GM19043 (cell line): ENCODE data around the gene SPPL2A.
"Not testable (repeated sequence)": the region's sequence is repeated elsewhere in the genome, so short reads cannot be mapped to it uniquely, and the experiment has no call there.

Experiments
- ATAC-seq: cut with Tn5 transposase; IDR thresholded peaks from one replicate; pipeline ENCODE4 v1.9.1; 2021; ENCODE audit warnings: low read depth; ENCODE audit not compliant: unreplicated experiment

Gene SPPL2A

DNA sequence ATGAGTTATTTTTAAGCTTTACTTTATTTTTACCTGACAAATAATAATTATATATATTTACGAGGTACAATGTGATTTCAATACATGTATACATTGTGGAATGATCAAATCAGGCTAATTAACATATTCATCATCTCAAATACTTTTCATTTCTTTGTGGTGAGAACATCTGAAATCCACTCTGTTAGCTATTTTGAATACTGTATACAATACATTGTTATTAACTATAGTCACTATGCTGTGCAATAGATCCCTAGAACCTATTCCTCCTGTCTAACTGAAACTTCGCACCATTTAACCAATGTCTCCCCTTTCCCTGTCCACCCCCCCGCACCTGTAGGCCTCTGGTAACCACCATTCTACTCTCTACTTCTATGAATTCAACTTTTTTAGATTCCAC lies 7.9 kb upstream of the SPPL2A start:
- ATAC-seq, result no peak

DNA sequence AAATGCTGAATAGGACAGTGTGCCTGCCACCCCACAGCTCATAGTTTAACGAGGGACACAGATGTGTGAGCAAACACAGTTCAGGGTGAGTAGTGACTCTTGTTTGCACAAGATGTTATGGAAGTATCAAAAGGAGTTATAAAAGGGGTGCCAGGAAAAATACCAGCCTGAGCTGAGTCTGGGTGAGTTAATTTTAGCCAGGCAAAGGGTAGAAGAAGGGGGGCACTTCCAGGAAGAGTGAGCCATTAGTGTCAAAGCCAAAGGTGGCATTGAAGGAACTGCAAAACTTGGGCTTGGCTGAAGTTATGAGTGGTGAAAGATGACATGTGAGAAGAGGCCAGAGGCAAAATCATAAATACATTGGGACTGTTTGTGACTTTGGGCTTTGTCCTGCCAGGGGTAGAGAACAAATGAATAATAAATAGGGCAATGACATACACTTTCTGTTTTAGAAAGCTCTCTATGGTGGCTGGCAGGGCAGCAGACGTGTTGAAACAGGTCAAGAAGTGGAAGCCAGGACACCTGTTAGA lies 1.9 kb upstream of the SPPL2A start:
- no peak for ATAC-seq

DNA sequence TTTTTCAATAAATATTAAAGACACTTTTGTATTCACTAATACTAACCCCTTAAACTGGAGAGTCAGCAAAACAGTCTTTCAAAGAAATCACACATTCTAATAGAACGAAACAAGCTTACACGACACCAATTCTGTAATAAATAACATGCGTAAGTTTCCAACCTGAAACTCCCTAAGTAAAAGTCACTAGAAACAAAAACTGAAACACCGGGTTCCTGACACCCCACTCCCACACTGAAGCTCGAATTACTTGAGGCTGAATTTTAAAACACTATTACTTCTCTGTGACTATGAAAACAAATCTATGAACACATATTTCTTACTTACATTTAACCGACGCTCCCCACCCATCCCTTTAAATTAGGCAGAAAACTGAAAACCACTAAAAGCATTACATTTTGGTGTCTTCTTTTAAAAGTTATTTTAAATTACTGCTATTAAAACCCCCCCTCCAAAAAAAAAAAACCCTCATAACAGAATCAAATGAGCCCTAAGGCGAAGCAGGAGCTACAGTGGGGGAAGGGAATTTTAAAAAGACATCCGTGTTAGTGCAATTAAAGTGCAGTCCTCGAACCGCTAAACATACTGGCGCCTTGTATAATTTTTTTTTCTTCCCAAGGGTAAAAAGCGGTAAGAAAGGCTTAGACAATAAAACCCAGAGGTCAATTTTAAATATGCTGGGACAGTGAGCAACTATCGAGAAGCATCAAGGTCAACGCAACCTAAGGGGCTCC lies 878 bp downstream of the SPPL2A start:
- no peak for ATAC-seq

GRCh38 chr15:50758712-50759205 lies 6.7 kb downstream of the SPPL2A start:
- no peak for ATAC-seq

DNA sequence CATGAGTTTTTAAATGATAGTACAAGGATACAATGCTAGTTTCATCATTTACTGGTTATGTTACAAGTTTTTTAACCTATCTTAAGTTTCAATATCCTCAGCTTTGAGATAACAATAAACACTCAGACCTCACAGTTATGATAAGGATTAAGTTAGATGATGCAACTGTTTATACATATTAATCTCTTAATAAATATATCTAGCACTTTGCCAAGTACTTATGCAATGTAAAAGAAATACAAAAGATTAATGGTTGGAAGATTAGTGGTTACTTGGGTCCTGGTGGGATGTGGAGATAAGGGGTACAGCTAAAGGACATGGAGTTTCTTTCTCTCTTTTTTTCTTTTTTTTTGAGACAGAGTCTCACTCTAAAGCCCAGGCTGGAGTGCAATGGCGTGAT lies 12.0 kb downstream of the SPPL2A start:
- no peak for ATAC-seq

- no peak for ATAC-seq
These were observed 14.1 kb downstream of the SPPL2A start for GRCh38 chr15:50751394-50751793.

DNA sequence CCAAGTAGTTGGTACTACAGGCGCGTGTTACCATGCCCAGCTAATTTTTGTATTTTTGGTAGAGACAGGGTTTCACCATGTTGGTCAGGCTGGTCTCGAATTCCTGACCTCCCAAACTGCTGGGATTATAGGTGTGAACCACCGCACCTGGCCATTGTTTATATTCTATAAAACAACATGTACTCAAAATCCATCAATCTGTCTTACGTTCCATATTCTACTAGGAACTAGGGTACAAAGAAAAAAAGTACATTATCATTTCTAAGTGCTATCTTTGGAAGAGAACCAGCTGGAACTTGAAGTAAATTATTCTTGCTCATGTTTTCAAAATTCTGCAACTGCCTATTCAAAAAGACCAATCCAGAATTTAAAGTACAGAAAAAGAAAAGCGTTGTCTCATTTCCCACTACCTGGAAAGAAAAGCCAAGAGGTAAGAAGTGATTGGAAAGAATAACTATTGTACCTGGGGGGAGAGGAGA lies 15.2 kb downstream of the SPPL2A start:
- no peak for ATAC-seq

DNA sequence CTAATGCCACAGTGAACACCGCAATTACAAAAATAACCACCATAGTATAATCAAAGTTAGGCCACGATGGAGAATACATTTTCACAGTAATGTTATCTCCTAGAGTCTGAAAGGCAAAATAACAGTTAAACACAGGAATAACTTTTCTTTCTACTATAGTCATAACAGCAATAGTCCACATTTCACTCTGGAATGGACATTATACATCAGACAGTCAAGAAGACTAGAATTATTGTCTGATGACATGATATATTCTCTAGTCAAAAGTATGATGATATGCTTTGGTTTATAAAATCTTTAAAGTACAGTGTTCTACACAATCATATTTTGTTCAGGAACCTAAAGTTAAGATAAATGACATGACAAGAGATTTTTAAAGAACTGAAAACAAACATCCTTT lies 18.0 kb downstream of the SPPL2A start:
- ATAC-seq, result no peak

- ATAC-seq, result no peak
These were observed 20.9 kb downstream of the SPPL2A start for GRCh38 chr15:50744601-50745000.

DNA sequence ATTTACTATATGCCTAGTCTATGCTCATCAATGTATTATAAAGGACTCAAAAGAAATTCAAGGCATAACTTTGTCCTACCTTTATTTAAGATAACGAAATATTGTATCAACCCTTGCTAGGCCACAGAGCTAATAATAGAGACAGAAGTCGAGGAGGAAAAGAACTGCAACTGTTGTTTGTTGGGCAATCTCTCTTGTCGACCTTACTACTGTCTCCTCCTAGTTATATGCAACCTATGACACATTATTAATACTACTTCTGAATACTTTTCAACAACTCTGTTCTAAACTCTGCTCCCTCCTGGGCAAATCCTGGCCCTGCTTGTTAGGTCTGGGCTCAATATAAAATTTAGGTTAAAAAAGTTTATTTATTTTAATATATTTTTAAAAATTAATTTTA lies 24.6 kb downstream of the SPPL2A start:
- no peak for ATAC-seq

DNA sequence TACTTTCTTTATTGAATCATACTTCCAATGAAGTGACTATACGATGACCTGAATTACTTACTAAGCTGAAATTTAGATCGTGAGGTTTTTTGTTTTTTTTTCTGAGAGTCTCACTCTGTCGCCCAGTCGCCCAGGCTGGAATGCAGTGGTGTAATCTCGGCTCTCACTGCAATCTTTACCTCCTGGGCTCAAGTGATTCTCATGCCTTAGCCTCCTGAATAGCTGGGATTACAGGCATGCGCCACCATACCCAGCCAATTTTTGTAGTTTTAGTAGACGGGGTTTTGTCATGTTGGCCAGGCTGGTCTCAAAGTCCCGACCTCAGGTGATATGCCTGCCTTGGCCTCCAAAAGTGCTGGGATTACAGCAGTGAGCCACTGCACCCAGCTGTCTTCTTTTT lies 28.7 kb downstream of the SPPL2A start:
- no peak for ATAC-seq

DNA sequence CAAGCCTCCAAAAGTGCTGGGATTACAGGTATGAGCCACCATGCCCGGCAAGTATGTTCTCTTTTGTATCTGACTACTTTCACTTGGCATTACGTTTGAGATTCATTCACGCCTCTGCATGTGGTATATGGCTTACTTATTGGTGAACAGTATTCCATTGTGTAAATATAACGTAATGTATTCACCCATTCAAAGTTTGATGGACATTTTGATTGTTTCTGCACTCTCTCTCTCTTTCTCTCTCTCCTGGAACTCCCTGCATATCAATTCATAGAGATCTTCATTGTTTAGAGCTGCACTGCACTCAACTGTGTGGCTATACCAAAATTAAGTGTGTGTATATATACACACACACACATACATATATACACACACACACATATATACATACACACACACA lies 30.4 kb downstream of the SPPL2A start:
- no peak for ATAC-seq

DNA sequence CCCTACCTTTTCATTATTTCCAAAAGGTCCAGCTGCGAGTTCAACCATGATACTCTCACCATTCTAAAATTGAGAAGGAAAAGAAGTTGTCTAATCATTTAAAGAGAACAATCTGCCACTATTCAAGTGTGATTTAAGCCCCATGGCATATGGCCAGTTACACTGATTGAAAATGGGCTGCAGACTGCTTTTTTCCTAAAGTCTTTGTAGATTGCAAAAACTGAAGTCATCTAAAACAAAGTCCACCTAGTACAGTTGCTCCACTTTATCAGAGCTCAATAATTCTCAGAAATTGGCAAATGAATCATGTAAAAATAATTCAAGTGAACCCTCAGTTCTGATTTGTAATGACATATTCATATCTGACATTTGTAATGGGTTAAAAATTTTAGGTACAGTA lies 39.2 kb downstream of the SPPL2A start:
- no peak for ATAC-seq

GRCh38 chr15:50718700-50719125 lies 46.8 kb downstream of the SPPL2A start:
- ATAC-seq, result no peak

GRCh38 chr15:50712018-50712417 lies 53.5 kb downstream of the SPPL2A start:
- no peak for ATAC-seq

DNA sequence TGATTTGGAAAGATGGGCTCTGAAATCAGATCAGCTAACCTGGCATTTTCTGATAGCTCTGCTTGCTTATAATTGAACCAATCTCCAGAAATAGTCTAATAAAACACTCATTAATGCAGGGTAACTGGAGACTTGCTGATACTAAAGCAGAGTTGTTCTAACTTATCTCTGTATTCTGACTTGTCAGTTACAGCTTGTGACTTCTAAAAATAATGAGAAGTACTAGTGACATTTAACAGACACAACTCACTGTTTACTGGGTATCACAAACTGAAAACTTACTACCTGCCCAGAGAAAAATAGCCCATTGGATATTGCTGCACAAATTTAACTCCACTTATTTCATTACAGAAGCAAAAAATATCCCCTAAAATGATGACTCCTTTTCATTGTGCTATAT lies 54.9 kb downstream of the SPPL2A start:
- ATAC-seq, result no peak

GRCh38 chr15:50707878-50708427 lies 57.6 kb downstream of the SPPL2A start:
- ATAC-seq, result no peak

DNA sequence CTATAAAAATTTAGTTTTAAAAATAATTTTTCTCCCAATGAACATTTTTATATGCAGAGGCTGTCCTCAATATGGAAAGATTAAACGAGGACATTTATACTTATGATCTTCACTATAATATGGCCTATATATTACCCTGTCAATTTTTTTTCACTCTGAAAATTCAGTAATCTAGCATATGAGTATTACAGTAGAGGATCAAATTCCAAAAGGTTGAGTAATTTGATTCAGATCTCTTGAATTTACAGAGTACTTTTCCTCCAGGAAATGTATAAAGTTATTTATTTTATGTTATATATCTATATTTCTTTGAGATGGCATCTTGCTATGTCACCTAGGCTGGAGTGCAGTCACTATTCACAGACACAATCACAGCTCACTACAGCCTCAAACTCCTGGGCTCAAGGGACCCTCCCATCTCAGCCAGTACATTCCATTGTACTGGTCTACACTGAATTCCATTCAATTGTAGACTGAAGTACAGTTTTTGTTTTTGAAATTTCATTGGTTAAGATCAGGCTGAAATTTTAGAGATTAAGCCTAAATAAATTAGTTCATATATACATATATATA lies 62.7 kb downstream of the SPPL2A start:
- no peak for ATAC-seq

DNA sequence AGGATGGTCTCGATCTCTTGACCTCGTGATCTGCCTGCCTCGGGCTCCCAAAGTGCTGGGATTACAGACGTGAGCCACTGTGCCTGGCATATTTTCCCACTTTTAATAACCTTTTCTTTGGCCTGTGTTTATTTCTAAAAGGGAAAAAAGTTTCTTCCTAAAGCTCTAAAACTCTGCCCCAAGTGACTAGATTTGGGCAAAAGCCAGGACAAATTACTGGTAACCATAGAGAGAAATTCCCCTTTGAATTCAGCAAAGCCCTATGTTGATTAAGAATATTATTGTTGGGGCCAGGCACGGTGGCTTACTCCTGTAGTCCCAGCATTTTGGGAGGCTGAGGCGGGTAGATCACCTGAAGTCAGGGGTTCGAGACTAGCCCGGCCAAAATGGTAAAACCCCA lies 67.4 kb downstream of the SPPL2A start:
- ATAC-seq, result no peak

DNA sequence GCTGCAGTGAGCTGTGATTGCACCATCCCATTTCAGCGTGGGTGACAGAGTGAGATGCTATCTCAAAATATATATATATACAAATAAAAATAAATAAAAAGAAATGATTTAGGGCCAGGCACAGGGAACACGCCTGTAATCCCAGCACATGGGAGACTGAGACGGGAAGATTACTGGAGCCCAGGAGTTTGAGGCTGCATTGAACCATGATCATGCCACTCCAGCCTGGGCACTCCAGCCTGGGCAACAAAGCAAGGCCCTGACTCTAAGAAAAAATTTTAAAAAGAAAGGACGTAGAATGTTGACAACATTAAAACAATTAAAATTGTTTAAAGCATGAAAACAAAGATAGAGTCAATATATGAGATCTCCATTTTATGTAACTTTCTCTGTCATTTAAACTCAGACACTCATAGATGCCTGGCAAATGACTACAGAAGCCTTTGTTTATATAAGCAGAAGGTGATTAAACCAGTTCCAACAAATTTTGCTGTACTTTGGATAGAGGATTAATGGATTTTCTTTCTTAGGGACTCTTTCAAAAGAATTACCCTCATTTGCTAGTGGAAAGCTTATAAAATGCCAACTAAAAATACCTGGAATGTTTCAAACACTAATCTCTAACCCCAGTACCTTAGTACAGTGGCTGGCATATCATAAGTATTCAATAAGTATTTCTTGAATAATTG lies 68.3 kb downstream of the SPPL2A start:
- ATAC-seq, result no peak

DNA sequence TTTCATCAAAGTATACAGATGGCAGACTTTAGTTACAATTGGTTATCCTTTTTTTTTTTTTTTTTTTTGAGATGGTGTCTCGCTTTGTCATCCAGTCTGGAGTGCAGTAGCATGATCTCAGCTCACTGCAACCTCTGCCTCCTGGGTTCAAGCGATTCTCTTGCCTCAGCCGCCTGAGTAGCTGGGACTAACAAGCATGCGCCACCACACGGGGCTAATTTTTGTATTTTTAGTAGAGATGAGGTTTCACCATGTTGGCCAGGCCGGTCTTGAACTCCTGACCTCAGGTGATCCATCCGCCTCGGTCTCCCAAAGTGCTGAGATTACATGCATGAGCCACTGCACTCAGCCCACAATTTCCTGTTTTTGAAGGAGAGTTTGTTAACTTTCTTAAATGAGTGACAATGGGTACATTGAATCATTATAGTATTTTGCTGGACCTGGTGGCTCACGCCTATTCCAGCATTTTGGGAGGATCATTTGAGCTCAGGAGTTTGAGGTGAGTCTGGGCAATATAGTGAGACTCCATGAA lies 70.8 kb downstream of the SPPL2A start:
- not testable (repeated sequence) for ATAC-seq
